OCI-LY1 (cell line): ENCODE measurements around the gene GBE1.

Experiments used
- EZH2 ChIP-seq: fragments of 200-600 bp; sonication (generic), shearing (Covaris generic); IDR thresholded peaks from 2 replicates; pipeline ENCODE4 v1.8.0; 2017; ENCODE audit warnings: borderline replicate concordance, mixed run types, mild to moderate bottlenecking, antibody characterized with exemption, low read length, moderate library complexity, mixed read lengths
- TF ChIP-seq, protein P1 (sequence below): fragments of 200-600 bp; sonication (generic), shearing (Covaris generic); IDR thresholded peaks from 2 replicates; pipeline ENCODE4 v1.5.1; 2017; ENCODE audit warnings: mild to moderate bottlenecking, antibody characterized with exemption, low read length, moderate library complexity, mixed read lengths

DNA sequence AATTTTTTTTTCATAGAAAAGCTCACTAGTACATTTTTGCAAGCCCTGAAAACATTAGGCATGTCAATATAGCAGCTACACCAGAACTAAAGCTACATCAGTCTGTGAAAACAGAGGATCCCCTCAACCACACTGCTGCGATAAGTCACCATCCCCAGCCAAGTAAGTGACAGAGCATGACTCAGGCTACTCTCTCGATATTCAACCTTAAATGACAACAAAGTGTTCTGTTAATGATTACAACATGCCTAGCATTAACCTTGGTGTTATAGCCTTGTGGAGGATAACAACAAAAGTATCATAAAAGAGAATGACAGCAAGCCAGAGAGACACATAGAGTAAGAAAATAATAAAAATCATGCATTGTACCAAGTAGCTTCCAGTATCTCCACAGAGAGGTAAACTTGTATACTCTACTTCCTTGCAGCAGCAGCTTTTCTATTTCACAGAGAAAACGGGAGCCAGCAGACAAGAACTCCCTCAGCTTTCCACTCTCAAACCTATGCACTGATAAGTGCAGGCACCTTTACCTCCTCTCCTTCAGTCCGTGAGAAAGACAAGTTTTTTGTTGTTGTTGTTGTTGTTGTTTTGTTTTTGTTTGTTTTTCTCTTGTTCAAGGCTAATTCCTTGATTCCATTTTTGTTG is 76.6 kb downstream of the GBE1 start:
- TF ChIP-seq, protein P1, sequence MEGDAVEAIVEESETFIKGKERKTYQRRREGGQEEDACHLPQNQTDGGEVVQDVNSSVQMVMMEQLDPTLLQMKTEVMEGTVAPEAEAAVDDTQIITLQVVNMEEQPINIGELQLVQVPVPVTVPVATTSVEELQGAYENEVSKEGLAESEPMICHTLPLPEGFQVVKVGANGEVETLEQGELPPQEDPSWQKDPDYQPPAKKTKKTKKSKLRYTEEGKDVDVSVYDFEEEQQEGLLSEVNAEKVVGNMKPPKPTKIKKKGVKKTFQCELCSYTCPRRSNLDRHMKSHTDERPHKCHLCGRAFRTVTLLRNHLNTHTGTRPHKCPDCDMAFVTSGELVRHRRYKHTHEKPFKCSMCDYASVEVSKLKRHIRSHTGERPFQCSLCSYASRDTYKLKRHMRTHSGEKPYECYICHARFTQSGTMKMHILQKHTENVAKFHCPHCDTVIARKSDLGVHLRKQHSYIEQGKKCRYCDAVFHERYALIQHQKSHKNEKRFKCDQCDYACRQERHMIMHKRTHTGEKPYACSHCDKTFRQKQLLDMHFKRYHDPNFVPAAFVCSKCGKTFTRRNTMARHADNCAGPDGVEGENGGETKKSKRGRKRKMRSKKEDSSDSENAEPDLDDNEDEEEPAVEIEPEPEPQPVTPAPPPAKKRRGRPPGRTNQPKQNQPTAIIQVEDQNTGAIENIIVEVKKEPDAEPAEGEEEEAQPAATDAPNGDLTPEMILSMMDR = no peak
- no peak for TF ChIP-seq EZH2
